HG03378 (cell line): ENCODE data around the gene UBAP2.
A peak's percentile ranks its signal among the peaks of the same experiment; 100 is the strongest.
"Not testable (repeated sequence)": the region's sequence is repeated elsewhere in the genome, so short reads cannot be mapped to it uniquely, and the experiment has no call there.

Source experiments
- ATAC-seq: cut with Tn5 transposase; IDR thresholded peaks from one replicate; pipeline ENCODE4 v1.9.1; 2021; ENCODE audit warnings: mild to moderate bottlenecking, moderate library complexity; ENCODE audit not compliant: unreplicated experiment

Gene UBAP2

GRCh38 chr9:34049630-34050384 lies 1.1 kb upstream of the UBAP2 start:
- ATAC-seq, result no peak

DNA sequence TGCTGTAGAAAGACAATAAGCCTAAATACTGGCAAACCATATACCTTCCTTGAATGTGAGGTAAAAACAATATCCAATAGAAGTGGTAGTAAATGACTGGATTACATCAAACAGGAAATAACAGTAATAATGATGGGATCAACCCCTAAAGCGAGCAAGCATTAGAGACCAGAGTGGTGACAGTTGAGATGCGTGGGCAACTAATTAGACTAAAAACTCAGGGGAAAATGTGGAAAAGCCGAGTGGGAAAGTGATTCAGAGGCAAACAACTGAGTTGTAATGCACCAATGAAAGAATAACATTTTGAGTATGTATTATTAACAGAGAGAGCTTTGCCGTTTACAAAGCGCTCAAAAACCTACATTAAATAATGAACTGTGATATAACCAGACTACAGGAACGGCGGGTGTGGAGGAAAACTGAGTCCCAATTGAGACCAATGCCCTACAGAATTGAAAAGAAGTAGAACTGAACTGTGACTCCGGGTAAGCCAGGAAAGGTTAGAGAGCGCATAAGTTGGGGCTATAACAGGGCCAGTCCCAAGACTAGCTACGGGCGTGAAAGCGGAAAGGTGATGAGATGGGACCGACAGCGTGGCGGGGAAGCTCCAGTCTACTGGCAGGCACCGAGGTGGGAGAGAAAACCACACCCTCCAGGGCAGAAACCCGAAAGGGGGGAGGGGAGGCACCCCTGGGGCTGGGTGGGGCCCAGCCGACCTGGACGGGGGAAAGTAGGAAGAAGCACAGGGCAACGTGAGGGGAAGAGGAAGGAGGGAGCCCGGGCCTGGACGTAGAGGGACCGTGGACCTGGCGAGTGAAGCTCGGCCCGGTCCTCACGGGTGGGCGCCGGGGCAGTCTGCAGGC lies 592 bp downstream of the UBAP2 start:
- peak; percentile 15 for ATAC-seq

DNA sequence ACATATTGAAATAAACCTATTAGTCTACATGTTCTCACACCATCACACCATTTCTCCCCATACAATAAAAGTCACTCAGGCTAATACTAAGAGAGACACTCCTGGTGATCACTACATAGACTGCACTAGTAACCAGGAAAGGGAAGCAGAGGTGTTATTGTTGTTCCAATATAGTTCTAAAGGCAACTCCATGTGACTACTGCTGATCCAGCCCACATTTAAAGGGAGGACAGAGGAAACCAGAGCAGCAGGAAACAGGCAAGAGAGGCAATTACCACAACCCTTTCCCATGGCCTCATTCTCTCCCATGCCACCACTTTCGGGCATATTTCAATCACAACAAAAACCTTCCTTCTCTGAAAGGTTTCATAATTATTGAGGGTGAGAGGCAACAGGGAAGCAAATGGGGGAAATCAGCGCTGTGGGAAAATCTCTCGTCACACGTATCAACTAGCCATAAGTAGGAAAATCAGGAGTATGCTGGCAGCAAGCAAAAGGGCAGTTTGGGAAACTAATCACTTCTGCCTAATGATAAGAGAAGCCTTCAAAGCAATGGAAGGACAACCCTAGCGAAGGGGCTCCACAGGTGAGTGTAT lies 1.8 kb downstream of the UBAP2 start:
- ATAC-seq, result no peak

DNA sequence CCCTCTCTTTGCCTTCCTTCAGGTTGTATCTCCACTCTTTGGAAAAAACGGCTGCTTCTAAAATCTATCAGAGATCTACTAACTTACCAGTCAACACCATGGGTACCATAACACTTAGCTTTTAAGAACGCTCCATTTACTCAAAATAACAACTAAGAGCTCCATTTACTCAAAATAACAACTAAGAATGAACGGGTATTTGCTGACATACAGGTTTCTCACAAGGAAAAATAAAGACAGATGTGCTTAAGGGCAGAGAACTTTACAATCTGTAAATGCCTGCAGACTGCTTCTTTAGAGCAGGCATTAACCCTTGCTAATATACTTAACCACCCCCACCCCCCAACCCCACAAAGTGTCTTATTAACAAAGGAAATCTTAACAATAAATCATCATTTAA lies 2.8 kb downstream of the UBAP2 start:
- no peak for ATAC-seq

GRCh38 chr9:34042074-34042473 lies 6.6 kb downstream of the UBAP2 start:
- ATAC-seq, result not testable (repeated sequence)

- not testable (repeated sequence) for ATAC-seq
These were observed 9.8 kb downstream of the UBAP2 start for GRCh38 chr9:34038851-34039250.

GRCh38 chr9:34037626-34038025 lies 11.1 kb downstream of the UBAP2 start:
- ATAC-seq, result no peak

DNA sequence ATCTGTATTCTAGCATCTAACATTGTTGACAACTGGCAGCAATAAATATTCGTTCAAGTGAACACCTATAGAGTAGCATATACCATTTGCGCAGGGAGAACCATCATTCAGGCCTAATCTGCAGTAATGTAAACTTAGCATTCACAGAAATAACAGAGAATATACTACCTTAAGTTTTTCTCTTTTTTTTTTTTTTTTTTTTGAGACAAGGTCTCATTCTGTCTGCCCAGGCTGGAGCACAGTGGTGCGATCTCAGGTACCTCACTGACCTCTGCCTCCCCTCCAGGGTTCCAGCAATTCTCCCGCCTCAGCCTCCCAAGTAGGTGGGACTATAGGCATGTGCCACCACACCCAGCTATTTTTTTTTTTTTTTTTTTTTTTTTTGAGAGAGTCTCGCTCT lies 12.1 kb downstream of the UBAP2 start:
- ATAC-seq, result no peak

GRCh38 chr9:34035656-34036055 lies 13.0 kb downstream of the UBAP2 start:
- no peak for ATAC-seq

DNA sequence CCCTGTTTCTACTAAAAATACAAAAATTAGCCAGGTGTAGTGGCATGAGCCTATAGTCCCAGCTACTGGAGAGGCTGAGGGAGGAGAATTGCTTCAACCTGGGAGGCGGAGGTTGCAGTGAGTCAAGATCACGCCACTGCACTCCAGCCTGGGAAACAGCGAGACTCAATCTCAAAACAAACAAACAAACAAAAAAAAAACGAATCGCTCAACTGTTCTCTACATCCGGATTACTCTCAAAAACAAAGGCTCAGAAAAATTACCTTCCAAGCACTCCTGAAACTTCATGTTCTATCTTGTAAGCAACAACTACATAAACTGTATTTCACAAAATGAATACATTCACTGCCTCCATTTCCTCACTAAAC lies 14.0 kb downstream of the UBAP2 start:
- ATAC-seq, result no peak

GRCh38 chr9:34032631-34033030 lies 16.1 kb downstream of the UBAP2 start:
- ATAC-seq, result no peak

- no peak for ATAC-seq
These were observed 20.7 kb downstream of the UBAP2 start for GRCh38 chr9:34027845-34028574.

GRCh38 chr9:34025811-34026210 lies 22.9 kb downstream of the UBAP2 start:
- ATAC-seq, result no peak

DNA sequence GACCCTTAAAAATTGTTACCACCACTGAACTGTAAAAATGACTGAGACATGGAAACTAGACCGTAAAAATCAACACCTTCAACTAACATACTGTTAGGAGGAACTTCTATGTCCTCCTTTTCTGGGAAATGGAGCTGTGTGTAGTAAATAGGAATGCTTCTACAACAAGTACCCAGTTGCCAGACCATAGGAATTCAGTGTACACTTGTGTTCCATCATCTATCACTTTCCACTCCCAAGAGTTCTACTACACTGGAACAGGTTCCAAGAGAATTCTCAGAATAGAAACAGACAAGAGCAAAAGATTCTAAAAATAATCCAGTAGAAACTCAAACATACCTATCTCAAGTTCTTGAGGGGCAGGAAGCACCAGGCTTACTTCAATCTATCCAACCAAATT lies 23.6 kb downstream of the UBAP2 start:
- no peak for ATAC-seq

- ATAC-seq, result not testable (repeated sequence)
These were observed 24.2 kb downstream of the UBAP2 start for GRCh38 chr9:34024476-34024875.

DNA sequence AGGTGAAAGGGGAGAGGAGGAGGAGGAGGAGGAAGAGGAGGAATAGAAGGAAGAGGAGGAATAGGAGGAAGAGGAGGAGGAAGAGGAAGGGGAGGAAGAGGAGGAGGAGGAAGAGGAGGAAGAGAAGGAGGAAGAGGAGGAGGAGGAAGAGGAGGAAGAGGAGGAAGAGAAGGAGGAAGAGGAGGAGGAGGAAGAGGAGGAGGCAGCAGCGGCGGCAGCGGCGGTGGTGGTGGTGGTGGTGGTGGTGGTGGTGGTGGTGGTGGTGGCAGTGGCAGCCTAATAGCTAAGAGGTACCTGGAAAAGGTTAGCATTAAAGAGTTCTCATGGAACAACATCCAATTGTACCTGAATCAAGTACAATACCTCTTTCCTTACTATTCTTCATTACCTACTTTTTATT lies 32.5 kb downstream of the UBAP2 start:
- no peak for ATAC-seq

GRCh38 chr9:34010979-34011378 lies 37.7 kb downstream of the UBAP2 start:
- ATAC-seq, result no peak

DNA sequence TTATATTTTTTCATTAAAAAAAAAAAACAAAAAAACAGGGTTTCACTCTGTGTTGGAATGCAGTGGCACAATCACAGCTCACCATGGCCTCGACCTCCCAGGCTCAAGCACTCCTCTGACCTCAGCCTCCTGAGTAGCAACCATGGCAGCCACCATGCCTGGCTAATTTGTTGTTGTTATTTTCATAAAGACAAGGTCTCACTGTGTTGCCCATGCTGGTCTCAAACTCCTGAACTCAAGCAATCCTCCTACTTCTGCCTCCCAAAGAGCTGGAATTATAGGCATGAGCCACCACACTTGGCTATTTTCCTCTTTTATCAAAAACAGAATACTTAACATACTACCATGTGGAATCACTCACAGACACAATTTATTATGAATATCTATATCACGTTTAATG lies 46.7 kb downstream of the UBAP2 start:
- no peak for ATAC-seq

DNA sequence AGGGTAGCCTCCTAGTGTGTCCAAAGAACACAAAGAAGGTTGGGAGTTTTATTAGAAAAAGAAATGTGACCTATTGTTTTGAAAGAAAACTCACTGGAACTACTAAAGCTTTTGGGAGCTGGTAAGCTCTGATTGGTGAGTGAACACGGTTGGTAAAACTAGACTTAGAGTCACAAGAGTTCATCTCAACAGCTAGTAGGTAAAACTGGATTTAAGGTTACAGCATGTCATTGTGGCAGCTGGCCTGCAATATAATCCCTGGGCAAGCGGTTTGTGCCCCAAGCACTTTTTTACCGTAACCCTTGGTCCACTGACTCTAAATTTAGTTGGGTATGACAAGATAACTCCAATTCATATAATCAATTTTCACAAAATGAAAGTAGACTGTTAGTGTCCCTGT lies 47.4 kb downstream of the UBAP2 start:
- ATAC-seq, result no peak

DNA sequence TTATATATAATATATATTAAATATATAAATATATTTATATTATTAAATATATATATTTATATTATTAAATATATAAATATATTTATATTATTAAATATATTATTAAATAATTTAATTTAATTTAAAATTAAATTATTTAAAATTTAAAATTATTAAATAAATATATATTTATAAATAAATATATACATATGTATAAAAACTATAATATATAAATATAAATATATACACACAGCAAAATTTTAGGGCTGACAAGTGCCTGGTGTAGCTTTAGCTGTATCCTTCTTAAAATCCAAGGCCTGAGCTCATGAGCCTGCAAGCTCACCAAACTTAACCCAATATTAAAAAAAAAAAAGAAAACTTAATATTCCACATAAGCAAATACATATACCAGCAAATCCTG lies 53.2 kb downstream of the UBAP2 start:
- no peak for ATAC-seq

- ATAC-seq, result no peak
These were observed 55.6 kb downstream of the UBAP2 start for GRCh38 chr9:33993104-33993503.
